OCI-LY3 (cell line): ENCODE results near the gene LRRC26.

ENCODE experiments used
- CTCF ChIP-seq: fragments of 200-600, 300-600 bp; sonication (generic); IDR thresholded peaks from 2 replicates; pipeline ENCODE4 v1.5.1; 2014; ENCODE audit warnings: antibody characterized with exemption, low read length, low read depth
- EZH2phosphoT487 ChIP-seq: fragments of 200-600 bp; shearing (Covaris generic); IDR thresholded peaks from 2 replicates; pipeline ENCODE4 v1.6.1; 2018; ENCODE audit warnings: antibody characterized with exemption, mixed run types, low read depth

- TF ChIP-seq CTCF: no peak
- TF ChIP-seq EZH2phosphoT487: no peak
Observed at GRCh38 chr9:137198051-137198901, 28.4 kb upstream of the LRRC26 start.
